K562 (cell line): ENCODE results near the gene MICAL2. TPM values are rescaled to one million over a fixed set of nuclear protein-coding genes. Genes with fewer than 3 reads are reported as not detected.

Source experiments
- CBFA2T2 ChIP-seq: fragments of 450-650 bp; conservative IDR thresholded peaks from 2 replicates; pipeline ENCODE4 v1.6.1; 2017; ENCODE audit warnings: mild to moderate bottlenecking
- ELK3 ChIP-seq: fragments of 450-650 bp; formaldehyde crosslinking; IDR thresholded peaks from 2 replicates; pipeline ENCODE4 v1.4.0; 2020; ENCODE audit warnings: mild to moderate bottlenecking
- ETV1 ChIP-seq: fragments of 450-650 bp; conservative IDR thresholded peaks from 2 replicates; pipeline ENCODE4 v1.6.1; 2016; ENCODE audit warnings: missing genetic modification characterization, control low read depth, low read depth, missing compliant biosample characterization
- HDAC2 ChIP-seq: fragments of 450-650 bp; IDR thresholded peaks from 2 replicates; pipeline ENCODE4 v1.6.1; 2016; ENCODE audit warnings: mild to moderate bottlenecking
- HSF4 ChIP-seq: fragments of 250-450 bp; sonication (Bioruptor Pico); IDR thresholded peaks from 2 replicates; pipeline ENCODE4 v2.1.2; 2022; ENCODE audit warnings: mild to moderate bottlenecking, moderate library complexity, borderline replicate concordance
- JUND ChIP-seq, 2 experiments: IDR thresholded peaks; 2 replicates in 1 of 2; 3 replicates in 1 of 2; pipeline ENCODE4 v1.6.1; 2011; ENCODE audit warnings: borderline replicate concordance in 2 of 2, low read depth in 2 of 2, low read length in 2 of 2, improper control_type of control experiment in 1 of 2, missing biosample characterization in 1 of 2, missing genetic modification characterization in 1 of 2, missing genetic modification reagents in 1 of 2
- MAFK ChIP-seq: IDR thresholded peaks from 2 replicates; pipeline ENCODE4 v1.6.1; 2011; ENCODE audit warnings: low read length, improper control_type of control experiment
- NR3C1 ChIP-seq: sonication (generic); formaldehyde crosslinking; IDR thresholded peaks from 2 replicates; pipeline ENCODE4 v1.8.1; 2022; ENCODE audit warnings: missing genetic modification reagents
- SMARCE1 ChIP-seq: fragments of 450-650 bp; IDR thresholded peaks from 2 replicates; pipeline ENCODE4 v1.7.1; 2016; ENCODE audit warnings: mild to moderate bottlenecking
- SOX6 ChIP-seq: fragments of 450-650 bp; IDR thresholded peaks from 2 replicates; pipeline ENCODE4 v1.6.1; 2014; ENCODE audit warnings: mild to moderate bottlenecking
- ZNF263 ChIP-seq: sonication (generic); formaldehyde crosslinking; IDR thresholded peaks from 2 replicates; pipeline ENCODE4 v1.8.0; 2022; ENCODE audit warnings: mild to moderate bottlenecking, missing genetic modification reagents, borderline replicate concordance
- ZNF324 ChIP-seq: fragments of 250-450 bp; sonication (Bioruptor Pico); IDR thresholded peaks from 2 replicates; pipeline ENCODE4 v1.4.0; 2020; ENCODE audit warnings: mild to moderate bottlenecking
- polyA plus RNA-seq, 8 experiments: library from polyadenylated mRNA; depleted of rRNA in 4 of 8; stranded (reverse) in 5 of 8; unstranded in 3 of 8; fragments of >200 nt; fragmentation: Nextera tagmentation in 2 of 8; fragmentation: Illumina TruSeq in 1 of 8; extraction: Ambion mirVana in 2 of 8; extraction: Trizol in 1 of 8; gene quantifications; 2 replicates each; pipeline versions ENCODE4 v1.2.1 to v1.2.3, GENCODE V29; 2011 to 2014; ENCODE audit warnings: inconsistent platforms in 1 of 8, missing spikeins in 1 of 8
- total RNA-seq, 7 experiments: library from RNA; depleted of rRNA in 6 of 7; stranded (reverse); fragments of >200 nt in 6 of 7; fragmentation: Illumina TruSeq in 2 of 7; extraction: Trizol in 2 of 7; gene quantifications; 2 replicates each; pipeline versions ENCODE4 v1.2.1 to v1.2.3, GENCODE V29; 2011 to 2021; ENCODE audit warnings: low replicate concordance in 1 of 7
- TF ChIP-seq, protein P1 (sequence below): IDR thresholded peaks from 3 replicates; pipeline ENCODE4 v1.6.1; 2011; ENCODE audit warnings: borderline replicate concordance, mild to moderate bottlenecking; ENCODE audit not compliant: insufficient read length, insufficient read depth
- TF ChIP-seq, protein P2 (sequence below): sonication (generic); formaldehyde crosslinking; IDR thresholded peaks from 2 replicates; pipeline ENCODE4 v1.8.0; 2023; ENCODE audit warnings: mild to moderate bottlenecking, missing genetic modification reagents
- TF ChIP-seq, protein P3 (sequence below), 2 experiments: fragments of 450-650 bp in 1 of 2; sonication (generic) in 1 of 2; formaldehyde crosslinking in 1 of 2; IDR thresholded peaks in 1 of 2; conservative IDR thresholded peaks in 1 of 2; 2 replicates each; pipeline versions ENCODE4 v1.6.1 to v1.8.1; 2016 to 2023; ENCODE audit warnings: mild to moderate bottlenecking in 2 of 2, moderate library complexity in 2 of 2, inconsistent platforms in 1 of 2, missing genetic modification reagents in 1 of 2
- TF ChIP-seq, protein P4 (sequence below): fragments of 450-650 bp; IDR thresholded peaks from 2 replicates; pipeline ENCODE4 v1.6.1; 2017; ENCODE audit warnings: antibody characterized with exemption, mild to moderate bottlenecking

Gene MICAL2
- total and polyA plus RNA-seq, 9 of the 15 experiments (the other 6 are each of a cell fraction or from before 2014, with no cell fraction given), result 4.7 to 64.2 (median 33.6) TPM

GRCh38 chr11:12120031-12121008 is 9.9 kb downstream of the MICAL2 start (continued):
- TF ChIP-seq ZNF324 (CRISPR knock-in tag) (no peak), SMARCE1 (peak; percentile 58; the same call in 1 of the 2 replicates), CBFA2T2 (peak; percentile 34), HDAC2 (peak; percentile 55; the same call in 1 of the 2 replicates), SOX6 (peak; percentile 97), MAFK (peak; percentile 24; the same call in 1 of the 2 replicates), ZNF263 (0 out of 2 replicates have a peak, but pooled peaks have one; percentile 1), HSF4 (CRISPR knock-in tag) (0 out of 2 replicates have a peak, but pooled peaks have one; percentile 62), ETV1 (no peak), ELK3 (no peak), JUND (IDR thresholded peaks at IDR 0.05; ENCODE audit: borderline replicate concordance, low read depth, low read length) (peak; percentile 90), JUND (tag; IDR thresholded peaks at IDR 0.05; ENCODE audit: borderline replicate concordance, low read depth, low read length) (peak; percentile 89; the same call in 2 of the 3 replicates), NR3C1 (CRISPR knock-in tag) (no peak)
- TF ChIP-seq, protein P1, sequence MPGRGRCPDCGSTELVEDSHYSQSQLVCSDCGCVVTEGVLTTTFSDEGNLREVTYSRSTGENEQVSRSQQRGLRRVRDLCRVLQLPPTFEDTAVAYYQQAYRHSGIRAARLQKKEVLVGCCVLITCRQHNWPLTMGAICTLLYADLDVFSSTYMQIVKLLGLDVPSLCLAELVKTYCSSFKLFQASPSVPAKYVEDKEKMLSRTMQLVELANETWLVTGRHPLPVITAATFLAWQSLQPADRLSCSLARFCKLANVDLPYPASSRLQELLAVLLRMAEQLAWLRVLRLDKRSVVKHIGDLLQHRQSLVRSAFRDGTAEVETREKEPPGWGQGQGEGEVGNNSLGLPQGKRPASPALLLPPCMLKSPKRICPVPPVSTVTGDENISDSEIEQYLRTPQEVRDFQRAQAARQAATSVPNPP, result no peak
- TF ChIP-seq, protein P2, sequence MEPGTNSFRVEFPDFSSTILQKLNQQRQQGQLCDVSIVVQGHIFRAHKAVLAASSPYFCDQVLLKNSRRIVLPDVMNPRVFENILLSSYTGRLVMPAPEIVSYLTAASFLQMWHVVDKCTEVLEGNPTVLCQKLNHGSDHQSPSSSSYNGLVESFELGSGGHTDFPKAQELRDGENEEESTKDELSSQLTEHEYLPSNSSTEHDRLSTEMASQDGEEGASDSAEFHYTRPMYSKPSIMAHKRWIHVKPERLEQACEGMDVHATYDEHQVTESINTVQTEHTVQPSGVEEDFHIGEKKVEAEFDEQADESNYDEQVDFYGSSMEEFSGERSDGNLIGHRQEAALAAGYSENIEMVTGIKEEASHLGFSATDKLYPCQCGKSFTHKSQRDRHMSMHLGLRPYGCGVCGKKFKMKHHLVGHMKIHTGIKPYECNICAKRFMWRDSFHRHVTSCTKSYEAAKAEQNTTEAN (CRISPR knock-in tag), result no peak
- TF ChIP-seq, protein P3, sequence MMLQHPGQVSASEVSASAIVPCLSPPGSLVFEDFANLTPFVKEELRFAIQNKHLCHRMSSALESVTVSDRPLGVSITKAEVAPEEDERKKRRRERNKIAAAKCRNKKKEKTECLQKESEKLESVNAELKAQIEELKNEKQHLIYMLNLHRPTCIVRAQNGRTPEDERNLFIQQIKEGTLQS (IDR thresholded peaks at IDR 0.05), result peak; percentile 79
- TF ChIP-seq, protein P3 (CRISPR knock-in tag; conservative IDR thresholded peaks at IDR 0.05), result no peak
- TF ChIP-seq, protein P4, sequence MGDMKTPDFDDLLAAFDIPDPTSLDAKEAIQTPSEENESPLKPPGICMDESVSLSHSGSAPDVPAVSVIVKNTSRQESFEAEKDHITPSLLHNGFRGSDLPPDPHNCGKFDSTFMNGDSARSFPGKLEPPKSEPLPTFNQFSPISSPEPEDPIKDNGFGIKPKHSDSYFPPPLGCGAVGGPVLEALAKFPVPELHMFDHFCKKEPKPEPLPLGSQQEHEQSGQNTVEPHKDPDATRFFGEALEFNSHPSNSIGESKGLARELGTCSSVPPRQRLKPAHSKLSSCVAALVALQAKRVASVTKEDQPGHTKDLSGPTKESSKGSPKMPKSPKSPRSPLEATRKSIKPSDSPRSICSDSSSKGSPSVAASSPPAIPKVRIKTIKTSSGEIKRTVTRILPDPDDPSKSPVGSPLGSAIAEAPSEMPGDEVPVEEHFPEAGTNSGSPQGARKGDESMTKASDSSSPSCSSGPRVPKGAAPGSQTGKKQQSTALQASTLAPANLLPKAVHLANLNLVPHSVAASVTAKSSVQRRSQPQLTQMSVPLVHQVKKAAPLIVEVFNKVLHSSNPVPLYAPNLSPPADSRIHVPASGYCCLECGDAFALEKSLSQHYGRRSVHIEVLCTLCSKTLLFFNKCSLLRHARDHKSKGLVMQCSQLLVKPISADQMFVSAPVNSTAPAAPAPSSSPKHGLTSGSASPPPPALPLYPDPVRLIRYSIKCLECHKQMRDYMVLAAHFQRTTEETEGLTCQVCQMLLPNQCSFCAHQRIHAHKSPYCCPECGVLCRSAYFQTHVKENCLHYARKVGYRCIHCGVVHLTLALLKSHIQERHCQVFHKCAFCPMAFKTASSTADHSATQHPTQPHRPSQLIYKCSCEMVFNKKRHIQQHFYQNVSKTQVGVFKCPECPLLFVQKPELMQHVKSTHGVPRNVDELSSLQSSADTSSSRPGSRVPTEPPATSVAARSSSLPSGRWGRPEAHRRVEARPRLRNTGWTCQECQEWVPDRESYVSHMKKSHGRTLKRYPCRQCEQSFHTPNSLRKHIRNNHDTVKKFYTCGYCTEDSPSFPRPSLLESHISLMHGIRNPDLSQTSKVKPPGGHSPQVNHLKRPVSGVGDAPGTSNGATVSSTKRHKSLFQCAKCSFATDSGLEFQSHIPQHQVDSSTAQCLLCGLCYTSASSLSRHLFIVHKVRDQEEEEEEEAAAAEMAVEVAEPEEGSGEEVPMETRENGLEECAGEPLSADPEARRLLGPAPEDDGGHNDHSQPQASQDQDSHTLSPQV, result 0 out of 2 replicates have a peak, but pooled peaks have one; percentile 34
